Endodermal cell (in vitro differentiated cells): ENCODE measurements around the gene ORMDL3. TPM values are rescaled to one million over a fixed set of nuclear protein-coding genes. Genes with fewer than 3 reads are reported as not detected.

ENCODE experiments used
- DNase-seq: peaks from one replicate; pipeline ENCODE4 v3.0.0-alpha.2; 2017
- H3K27ac ChIP-seq: 2 replicates; pipeline ENCODE4 v1.5.1; 2013; ENCODE audit warnings: mild to moderate bottlenecking, low read depth, low read length, moderate library complexity
- H3K27me3 ChIP-seq: 2 replicates; pipeline ENCODE4 v1.6.1; 2013; ENCODE audit warnings: mild to moderate bottlenecking, low read length, moderate library complexity; ENCODE audit not compliant: insufficient read depth, control insufficient read depth, poor library complexity, severe bottlenecking
- H3K36me3 ChIP-seq: 2 replicates; pipeline ENCODE4 v1.7.0; 2013; ENCODE audit warnings: mild to moderate bottlenecking, low read length, moderate library complexity; ENCODE audit not compliant: control insufficient read depth, insufficient read depth
- H3K4me1 ChIP-seq: one replicate; pipeline ENCODE4 v1.7.0; 2013; ENCODE audit warnings: low read length; ENCODE audit not compliant: control insufficient read depth, insufficient read depth
- H3K4me3 ChIP-seq: 2 replicates; pipeline ENCODE4 v1.5.1; 2013; ENCODE audit warnings: mild to moderate bottlenecking, low read length, moderate library complexity
- H3K9ac ChIP-seq: 2 replicates; pipeline ENCODE4 v1.6.1; 2013; ENCODE audit warnings: mild to moderate bottlenecking, low read length, moderate library complexity; ENCODE audit not compliant: poor library complexity, severe bottlenecking; ENCODE audit errors: extremely low read depth
- H3K9me3 ChIP-seq: 2 replicates; pipeline ENCODE4 v1.6.1; 2013; ENCODE audit warnings: mild to moderate bottlenecking, low read length, moderate library complexity; ENCODE audit not compliant: control insufficient read depth
- H3K27ac Mint-ChIP-seq: 2 replicates; pipeline ENCODE4 v1.8.0; 2020; ENCODE audit warnings: mixed read lengths
- H3K27me3 Mint-ChIP-seq: 2 replicates; pipeline ENCODE4 v1.8.0; 2021; ENCODE audit warnings: mild to moderate bottlenecking, mixed read lengths; ENCODE audit not compliant: insufficient read depth
- H3K36me3 Mint-ChIP-seq: 2 replicates; pipeline ENCODE4 v1.8.0; 2020; ENCODE audit warnings: low read depth, mixed read lengths
- H3K4me1 Mint-ChIP-seq: 2 replicates; pipeline ENCODE4 v1.8.0; 2020; ENCODE audit warnings: mixed read lengths
- H3K4me3 Mint-ChIP-seq: 2 replicates; pipeline ENCODE4 v1.8.0; 2020; ENCODE audit warnings: mild to moderate bottlenecking, moderate library complexity, mixed read lengths
- H3K9me3 Mint-ChIP-seq: 2 replicates; pipeline ENCODE4 v1.8.0; 2020; ENCODE audit warnings: mild to moderate bottlenecking, mixed read lengths
- WGBS, 2 experiments: methylation state at CpG; one replicate each; pipeline versions ENCODE4 v1.1.5 to v1.1.7; 2013; ENCODE audit warnings: missing lambda C conversion rate in 2 of 2, mixed read lengths in 1 of 2; ENCODE audit not compliant: insufficient coverage in 1 of 2, insufficient read length in 1 of 2; 5-methylcytosine and 5-hydroxymethylcytosine counted together
- total RNA-seq, 2 donors: library from RNA; stranded (reverse); fragmentation: NEBNext Ultra II Directional in 1 of 2; extraction: Animal tissue kit (Norgen Biotek cat#: 25700) in 1 of 2; gene quantifications; 2 replicates in 1 of 2; 3 replicates in 1 of 2; pipeline ENCODE4 v1.2.1, GENCODE V29; 2021
- TF ChIP-seq, protein P1 (sequence below): fragments of 200-600 bp; sonication (generic); conservative IDR thresholded peaks from 2 replicates; pipeline ENCODE4 v1.5.0; 2021; ENCODE audit warnings: antibody characterized with exemption, mild to moderate bottlenecking

Gene ORMDL3
- total RNA-seq, 2 donors from 2014 or later, result 77.7 to 83.8 TPM

DNA sequence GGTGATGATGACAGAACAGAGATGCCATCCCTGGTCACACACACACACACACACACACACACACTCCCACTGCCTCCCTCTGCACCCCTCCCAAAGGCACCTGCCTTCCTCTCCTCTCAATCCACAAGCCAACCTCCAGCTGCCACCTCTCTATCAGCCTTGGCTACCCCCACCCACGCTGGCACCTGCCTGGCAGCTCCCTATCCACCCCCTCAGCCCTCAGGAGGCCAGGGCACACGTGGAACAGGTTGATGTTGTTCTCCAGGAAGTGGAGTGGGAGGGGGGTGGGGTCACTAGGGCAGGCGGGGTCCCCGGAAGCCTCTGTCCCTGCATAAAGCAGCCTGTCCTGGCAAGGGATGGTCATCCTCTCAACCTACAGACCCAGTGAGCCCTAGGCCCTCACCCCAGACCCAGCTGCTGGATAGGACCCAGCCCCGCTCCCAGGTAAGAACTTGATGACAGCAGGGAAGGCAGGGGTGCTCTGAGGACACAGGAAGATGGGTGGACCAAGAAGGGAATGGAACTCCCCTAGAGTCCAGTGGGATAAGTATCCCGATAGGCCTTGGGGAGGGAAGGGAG, 35.3 kb upstream of the ORMDL3 start, which contains the start of gene GSDMA:
Gene GSDMA, plus strand, starts transcription at position 363 of the 579 bp plus-strand sequence. CDS start 2,684 bp downstream, outside the sequence.
- peaks cover 7% of the 10 kb centered on the region for H3K27me3 Mint-ChIP-seq
- WGBS, 2 experiments, result 76 to 77% methylated on average over 3 to 5 of the region's 6 CpGs
- Histone ChIP-seq H3K36me3 (no peaks in the 10 kb centered on the region), H3K27me3 (no peaks in the 10 kb centered on the region), H3K27ac (no peak within 1 kb of the TSS), H3K9me3 (no peaks in the 10 kb centered on the region), H3K9ac (no peak within 1 kb of the TSS), H3K4me1 (no peaks in the 10 kb centered on the region), H3K4me3 (no peak within 1 kb of the TSS)
- no peak for DNase-seq
- H3K4me1 Mint-ChIP-seq, result peaks cover 5% of the 10 kb centered on the region
- H3K36me3 Mint-ChIP-seq, result no peaks in the 10 kb centered on the region
- TF ChIP-seq, protein P1, sequence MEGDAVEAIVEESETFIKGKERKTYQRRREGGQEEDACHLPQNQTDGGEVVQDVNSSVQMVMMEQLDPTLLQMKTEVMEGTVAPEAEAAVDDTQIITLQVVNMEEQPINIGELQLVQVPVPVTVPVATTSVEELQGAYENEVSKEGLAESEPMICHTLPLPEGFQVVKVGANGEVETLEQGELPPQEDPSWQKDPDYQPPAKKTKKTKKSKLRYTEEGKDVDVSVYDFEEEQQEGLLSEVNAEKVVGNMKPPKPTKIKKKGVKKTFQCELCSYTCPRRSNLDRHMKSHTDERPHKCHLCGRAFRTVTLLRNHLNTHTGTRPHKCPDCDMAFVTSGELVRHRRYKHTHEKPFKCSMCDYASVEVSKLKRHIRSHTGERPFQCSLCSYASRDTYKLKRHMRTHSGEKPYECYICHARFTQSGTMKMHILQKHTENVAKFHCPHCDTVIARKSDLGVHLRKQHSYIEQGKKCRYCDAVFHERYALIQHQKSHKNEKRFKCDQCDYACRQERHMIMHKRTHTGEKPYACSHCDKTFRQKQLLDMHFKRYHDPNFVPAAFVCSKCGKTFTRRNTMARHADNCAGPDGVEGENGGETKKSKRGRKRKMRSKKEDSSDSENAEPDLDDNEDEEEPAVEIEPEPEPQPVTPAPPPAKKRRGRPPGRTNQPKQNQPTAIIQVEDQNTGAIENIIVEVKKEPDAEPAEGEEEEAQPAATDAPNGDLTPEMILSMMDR, result no peak
- H3K4me3 Mint-ChIP-seq, result no peak within 1 kb of the TSS
- H3K27ac Mint-ChIP-seq, result no peak within 1 kb of the TSS
- no peaks in the 10 kb centered on the region for H3K9me3 Mint-ChIP-seq

DNA sequence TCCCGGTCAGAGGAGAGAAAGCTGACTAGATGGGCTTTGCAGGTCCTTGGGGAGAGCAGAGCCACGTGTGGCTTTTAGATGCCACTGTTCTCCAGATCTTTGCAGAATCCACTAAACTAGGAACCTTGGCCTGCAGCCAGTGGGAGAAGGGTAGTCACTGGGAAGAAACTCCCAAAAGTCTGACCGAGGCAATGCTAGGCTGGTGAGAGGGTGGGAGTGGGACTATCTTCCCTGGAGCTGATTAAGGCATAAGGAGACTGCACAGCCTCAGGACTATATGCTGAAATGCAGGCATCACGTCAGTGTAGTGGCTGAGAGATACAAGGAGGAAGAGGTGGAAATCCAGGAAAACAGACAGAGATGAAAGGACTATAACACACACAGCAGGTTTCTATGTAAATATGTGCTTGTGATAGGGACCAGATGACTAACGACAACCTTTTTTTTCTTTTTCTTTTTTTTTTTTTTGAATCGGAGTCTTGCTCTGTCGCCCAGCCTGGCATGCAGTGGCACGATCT, 33.2 kb upstream of the ORMDL3 start:
- H3K9ac ChIP-seq, result no peak overlapping the region
- no peak overlapping the region for H3K4me3 ChIP-seq
- Mint-ChIP-seq H3K4me3 (no peak overlapping the region), H3K9me3 (no peaks in the 10 kb centered on the region), H3K27ac (peak overlapping the region; percentile 23), H3K27me3 (peaks cover 4% of the 10 kb centered on the region), H3K4me1 (peaks cover 5% of the 10 kb centered on the region), H3K36me3 (no peaks in the 10 kb centered on the region)
- DNase-seq, result no peak
- WGBS, 2 experiments, result 85 to 93% methylated on average over 3 to 7 of the region's 8 CpGs
- no peaks in the 10 kb centered on the region for H3K36me3 ChIP-seq
- TF ChIP-seq, protein P1, result no peak
- H3K27me3 ChIP-seq, result no peaks in the 10 kb centered on the region
- no peaks in the 10 kb centered on the region for H3K9me3 ChIP-seq
- H3K4me1 ChIP-seq, result no peaks in the 10 kb centered on the region
- H3K27ac ChIP-seq, result no peak overlapping the region

DNA sequence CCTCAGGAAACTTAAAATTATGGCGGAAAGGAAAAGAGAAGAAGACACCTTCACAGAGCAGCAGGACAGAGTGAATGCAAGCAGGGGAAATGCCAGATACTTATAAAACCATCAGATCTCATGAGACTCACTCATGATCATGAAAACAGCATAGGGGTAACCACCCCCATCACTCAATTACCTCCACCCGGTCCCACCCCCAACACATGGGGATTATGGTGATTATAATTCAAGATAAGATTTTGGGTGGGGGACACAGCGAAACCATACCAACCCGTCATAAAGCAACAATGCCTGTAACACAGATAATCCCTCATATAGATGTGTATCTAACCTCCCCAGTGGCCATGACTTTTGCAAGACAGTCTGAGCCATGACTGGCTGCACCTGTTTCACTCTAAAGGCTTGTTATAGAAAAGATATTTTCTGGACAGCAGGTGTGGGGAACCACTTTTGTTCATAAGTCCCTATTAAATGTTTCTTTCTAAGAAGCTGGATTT, 28.4 kb upstream of the ORMDL3 start:
- no peak overlapping the region for H3K27ac Mint-ChIP-seq
- no peaks in the 10 kb centered on the region for H3K36me3 Mint-ChIP-seq
- Histone ChIP-seq H3K27me3 (peaks cover 10% of the 10 kb centered on the region), H3K4me3 (no peak overlapping the region), H3K27ac (no peak overlapping the region), H3K9ac (no peak overlapping the region), H3K9me3 (no peaks in the 10 kb centered on the region), H3K4me1 (no peaks in the 10 kb centered on the region), H3K36me3 (no peaks in the 10 kb centered on the region)
- DNase-seq, result no peak
- peaks cover 12% of the 10 kb centered on the region for H3K4me1 Mint-ChIP-seq
- peaks cover 16% of the 10 kb centered on the region for H3K27me3 Mint-ChIP-seq
- H3K9me3 Mint-ChIP-seq, result no peaks in the 10 kb centered on the region
- no peak overlapping the region for H3K4me3 Mint-ChIP-seq
- TF ChIP-seq, protein P1, result no peak
- 93 to 100% methylated on average over 1 to 3 of the region's 4 CpGs for WGBS, 2 experiments
